M059J (cell line): ENCODE results near the gene IRAK4. TPM values are rescaled to one million over a fixed set of nuclear protein-coding genes. Genes with fewer than 3 reads are reported as not detected.

Experiments used
- DNase-seq: peaks from one replicate; pipeline ENCODE4 v3.0.0-alpha.2; 2012; ENCODE audit warnings: low read depth
- total RNA-seq: library from RNA; depleted of rRNA; stranded (reverse); fragments of >200 nt; shearing (Covaris generic); gene quantifications from 2 replicates; pipeline ENCODE4 v1.2.3, GENCODE V29; 2014; rRNA removed

Gene IRAK4
- total RNA-seq, 1 experiment from 2014 or later, result 21.9 TPM

DNA sequence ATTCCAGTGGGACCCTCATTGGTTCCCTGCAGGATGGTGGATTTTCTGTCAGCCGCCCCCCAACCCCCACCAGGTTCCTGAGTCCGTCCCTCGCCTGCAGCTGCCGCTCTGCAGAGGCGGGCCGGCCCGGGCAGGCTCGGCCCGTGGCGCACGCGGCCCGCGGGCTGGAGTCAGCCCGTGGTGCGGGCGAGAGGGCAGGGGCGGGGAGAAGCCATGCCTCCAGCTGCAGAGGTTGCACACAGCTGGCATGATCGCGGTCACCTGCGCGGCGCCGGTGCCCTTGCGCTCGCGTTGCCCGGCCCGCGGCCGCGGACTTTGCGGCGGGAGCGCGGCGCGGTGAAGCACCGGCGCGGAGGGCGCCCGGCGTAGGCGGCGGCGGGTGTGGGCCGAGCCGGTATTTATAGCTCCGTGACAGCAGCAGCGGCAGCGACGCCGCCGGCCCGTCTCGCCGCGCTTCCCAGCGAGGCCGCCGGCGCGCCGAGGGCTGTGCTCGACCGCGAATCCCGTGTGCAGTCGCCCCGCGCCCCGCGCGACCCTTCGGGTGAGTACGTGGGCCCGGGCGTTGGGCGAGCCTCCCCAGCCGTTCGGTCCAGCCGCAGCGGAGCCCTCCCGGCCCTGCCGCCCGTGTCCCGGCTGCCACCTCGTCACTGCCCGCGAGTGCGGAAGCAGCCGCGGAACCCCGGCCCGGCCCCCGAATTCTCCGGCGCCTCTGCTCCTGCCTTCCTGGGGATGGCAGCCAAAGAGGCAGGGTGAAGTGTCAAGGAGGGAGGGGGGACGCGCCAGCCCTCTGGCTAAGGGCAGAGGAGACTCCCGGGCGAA is 77.1 kb downstream of the IRAK4 start, which contains the start of gene TMEM117:
TSS of gene TMEM117 (plus strand) at position 426 of the 819 bp plus-strand sequence.
- peak; percentile 71 for DNase-seq

DNA sequence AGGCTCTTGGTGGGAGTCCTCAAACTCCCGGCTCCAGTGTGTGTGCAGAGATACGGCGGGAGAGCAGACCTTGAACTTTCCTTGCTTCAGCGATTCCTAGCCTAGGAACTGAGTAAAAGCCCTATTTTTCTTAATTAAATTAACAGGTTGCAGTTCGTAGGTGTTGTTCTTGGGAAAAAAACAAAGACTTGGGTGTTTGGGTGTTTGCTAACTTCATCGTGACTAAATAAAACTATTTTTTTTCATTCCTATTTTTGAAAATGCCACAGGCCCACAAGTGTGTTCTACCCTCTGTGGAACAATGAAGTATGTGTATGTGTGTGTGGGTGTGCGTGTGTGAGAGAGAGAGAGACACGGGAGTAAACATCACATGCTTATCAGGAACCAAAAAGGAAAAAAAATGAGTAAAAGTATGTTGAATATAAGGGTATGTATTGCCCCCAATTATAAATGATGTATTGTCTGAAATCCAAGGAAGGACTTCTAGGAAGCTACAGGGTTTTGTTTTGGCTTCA is 77.8 kb downstream of the IRAK4 start:
- peak; percentile 30 for DNase-seq

Other genes starting within 250 kb of the IRAK4 start
- gene ADAMTS20, start 206.7 kb upstream of the IRAK4 start, total RNA-seq, result 0.30 TPM in 1 of 2 replicates, not detected in the other
- gene PUS7L, start 161 bp upstream of the IRAK4 start, total RNA-seq, result 10.4 and 10.7 TPM in 2 replicates
- 162 TPM in 2 replicates for gene TWF1, start 47.4 kb downstream of the IRAK4 start, total RNA-seq
- 5.3 and 6.6 TPM in 2 replicates for gene TMEM117, start 77.1 kb downstream of the IRAK4 start, total RNA-seq